Prostate gland (tissue), 2 donors: ENCODE data around the gene EEF1AKMT3.

Experiments used
- POLR2AphosphoS5 ChIP-seq: sonication (generic); formaldehyde crosslinking; IDR thresholded peaks from one replicate; pipeline ENCODE4 v1.6.1; 2017; ENCODE audit warnings: antibody characterized with exemption
- TF ChIP-seq, protein P1 (sequence below), 4 experiments: fragments of 200-600 bp in 2 of 4; fragments of 450-650 bp in 2 of 4; sonication (generic) in 2 of 4; IDR thresholded peaks; 1 replicate in 3 of 4; 2 replicates in 1 of 4; pipeline ENCODE4 v1.5.1; 2016 to 2019; ENCODE audit warnings: antibody characterized with exemption in 4 of 4, mild to moderate bottlenecking in 2 of 4, moderate library complexity in 2 of 4

DNA sequence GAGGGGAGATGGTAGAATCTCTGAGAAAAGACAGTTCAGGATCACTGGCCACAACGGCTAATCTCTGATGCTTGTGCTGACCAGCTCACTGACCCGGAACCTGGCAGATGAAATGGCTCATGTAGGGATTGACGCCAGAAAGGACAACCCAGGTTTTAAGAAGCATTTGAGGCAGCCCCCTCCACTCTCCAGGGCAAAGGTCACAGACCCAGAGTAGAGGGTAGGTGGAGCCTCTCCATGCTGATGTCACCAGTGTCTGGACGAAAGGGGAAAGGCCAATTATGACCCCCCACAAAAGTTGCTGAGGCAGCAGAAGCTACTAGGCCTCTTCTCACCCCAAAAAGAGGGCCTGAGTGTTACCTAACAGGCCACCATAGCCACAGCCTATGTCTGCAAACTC lies 1.7 kb upstream of the EEF1AKMT3 start:
- TF ChIP-seq, protein P1, sequence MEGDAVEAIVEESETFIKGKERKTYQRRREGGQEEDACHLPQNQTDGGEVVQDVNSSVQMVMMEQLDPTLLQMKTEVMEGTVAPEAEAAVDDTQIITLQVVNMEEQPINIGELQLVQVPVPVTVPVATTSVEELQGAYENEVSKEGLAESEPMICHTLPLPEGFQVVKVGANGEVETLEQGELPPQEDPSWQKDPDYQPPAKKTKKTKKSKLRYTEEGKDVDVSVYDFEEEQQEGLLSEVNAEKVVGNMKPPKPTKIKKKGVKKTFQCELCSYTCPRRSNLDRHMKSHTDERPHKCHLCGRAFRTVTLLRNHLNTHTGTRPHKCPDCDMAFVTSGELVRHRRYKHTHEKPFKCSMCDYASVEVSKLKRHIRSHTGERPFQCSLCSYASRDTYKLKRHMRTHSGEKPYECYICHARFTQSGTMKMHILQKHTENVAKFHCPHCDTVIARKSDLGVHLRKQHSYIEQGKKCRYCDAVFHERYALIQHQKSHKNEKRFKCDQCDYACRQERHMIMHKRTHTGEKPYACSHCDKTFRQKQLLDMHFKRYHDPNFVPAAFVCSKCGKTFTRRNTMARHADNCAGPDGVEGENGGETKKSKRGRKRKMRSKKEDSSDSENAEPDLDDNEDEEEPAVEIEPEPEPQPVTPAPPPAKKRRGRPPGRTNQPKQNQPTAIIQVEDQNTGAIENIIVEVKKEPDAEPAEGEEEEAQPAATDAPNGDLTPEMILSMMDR (IDR thresholded peaks at IDR 0.05), result no peak
- TF ChIP-seq POLR2AphosphoS5, result no peak
